ENCODE data around the gene MYO7B.

MYO7B gene

DNA sequence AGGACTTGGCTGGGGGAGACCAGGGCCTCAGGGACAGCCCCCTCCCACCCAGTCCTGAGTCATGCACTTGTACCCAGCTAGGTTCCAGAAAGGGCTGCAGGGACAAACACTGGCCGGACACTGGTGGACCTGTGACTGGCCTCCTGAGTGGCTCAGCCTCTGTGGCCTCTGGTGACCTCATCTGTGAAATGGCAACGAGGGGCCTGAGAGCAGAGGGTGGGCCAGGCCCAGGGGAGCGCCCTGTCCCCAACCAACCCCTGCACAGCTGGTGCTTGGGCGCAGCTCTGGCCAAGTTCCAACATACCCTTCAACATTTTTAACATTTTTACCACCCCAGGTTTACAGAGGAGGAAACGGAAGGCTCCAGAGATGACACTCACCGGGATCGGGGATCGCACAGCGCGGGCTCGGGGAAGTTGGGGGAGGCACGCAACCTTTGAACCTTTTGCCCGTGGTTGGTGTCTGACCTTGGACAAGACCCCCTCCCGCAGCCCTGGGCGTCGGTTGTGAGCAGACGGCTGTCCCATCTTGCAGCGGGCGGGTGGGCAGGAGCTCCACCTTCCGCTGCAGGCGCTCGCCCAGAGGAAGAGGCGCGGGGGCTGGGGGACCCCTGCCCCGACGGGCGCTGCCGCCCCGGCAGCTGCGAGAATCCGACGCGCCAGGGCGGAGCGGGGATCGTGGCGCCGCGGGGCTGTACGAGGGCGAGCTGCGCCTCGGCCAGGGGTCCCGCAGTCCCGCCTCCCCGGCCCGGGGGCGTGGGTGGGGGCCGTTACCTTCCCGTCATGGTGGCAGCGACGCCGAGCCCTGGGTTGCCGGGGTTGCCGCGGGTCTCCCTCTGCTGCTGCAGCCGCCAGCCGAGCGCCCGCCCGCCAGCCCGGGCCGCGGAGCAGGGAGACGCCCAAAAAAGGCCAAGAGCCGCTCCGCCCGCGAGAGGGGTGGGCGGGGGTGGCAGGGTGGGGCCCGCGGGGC is 139.0 kb downstream of the MYO7B start:
- DNase-seq = peak in 1 of 58 donors; percentile 43

DNA sequence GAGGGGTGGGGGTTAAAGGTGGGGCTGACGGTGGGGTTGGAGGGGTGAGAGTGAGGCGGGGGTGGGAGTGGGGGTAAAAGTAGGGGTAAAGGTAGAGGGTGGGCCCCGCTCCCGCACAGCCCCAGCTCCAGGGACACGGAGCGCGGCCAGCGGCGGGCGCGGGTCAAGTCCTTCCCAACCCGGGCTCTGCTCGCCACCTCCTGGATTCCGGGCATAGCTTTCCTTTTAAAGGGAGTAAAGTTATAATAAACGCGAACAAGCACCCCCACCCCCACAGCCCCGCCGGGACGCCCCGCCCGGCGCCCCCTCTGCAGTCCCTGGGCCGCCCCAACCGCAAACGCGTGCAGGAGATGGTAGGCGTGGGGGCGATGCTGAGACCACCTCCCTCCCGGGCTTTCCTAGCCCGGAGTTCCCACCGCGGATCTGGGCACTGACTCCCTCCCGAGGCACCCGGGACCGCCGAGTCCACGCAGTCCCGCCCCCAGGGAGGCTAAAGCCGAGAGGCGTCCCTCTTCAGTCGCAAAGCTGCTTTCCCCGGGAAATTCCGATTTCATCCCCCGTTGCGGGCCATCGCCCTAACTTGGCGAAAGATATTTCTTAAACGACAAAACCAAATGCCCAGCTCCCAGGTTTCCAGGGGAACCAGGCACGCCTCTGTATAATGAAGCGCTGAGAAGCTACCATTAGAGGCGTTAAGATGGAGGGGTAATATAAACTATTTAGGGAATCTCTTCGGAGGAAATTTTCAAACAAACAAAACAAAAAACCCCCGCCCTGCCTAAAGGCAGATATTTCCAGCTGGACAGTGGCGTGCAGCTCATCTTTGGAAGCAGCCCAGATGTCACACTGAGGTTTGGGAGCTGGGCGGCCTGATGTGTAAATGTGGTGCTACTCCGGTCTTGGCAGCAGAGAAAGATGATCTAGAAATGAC is 140.1 kb downstream of the MYO7B start, which contains the start of gene LIMS2:
Gene LIMS2 (minus strand): TSS at position 200 of the 931 bp plus-strand sequence. CDS start 506 bp downstream, outside the sequence.
- peak in 2 of 58 donors; percentile 20 to 29 for DNase-seq

DNA sequence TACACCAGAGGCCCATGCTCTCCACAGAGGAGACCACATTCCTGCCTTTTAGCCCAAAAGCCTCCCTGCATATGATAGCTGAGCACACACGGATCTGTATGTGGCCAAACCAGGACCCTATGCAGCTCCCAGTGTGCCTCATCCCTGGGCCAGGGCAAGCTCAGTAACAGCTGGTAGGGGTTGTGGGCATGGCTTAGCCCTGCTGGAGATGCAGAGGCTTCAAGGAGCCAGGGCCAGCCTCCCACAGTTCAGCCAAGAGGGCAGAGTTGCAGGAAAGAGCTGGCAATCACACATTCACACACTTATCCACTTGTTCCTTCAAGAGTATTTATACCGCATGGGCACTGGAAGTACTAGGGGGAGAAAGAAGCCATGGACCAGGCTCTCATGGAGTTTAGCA is 141.4 kb downstream of the MYO7B start:
- no peak for DNase-seq

DNA sequence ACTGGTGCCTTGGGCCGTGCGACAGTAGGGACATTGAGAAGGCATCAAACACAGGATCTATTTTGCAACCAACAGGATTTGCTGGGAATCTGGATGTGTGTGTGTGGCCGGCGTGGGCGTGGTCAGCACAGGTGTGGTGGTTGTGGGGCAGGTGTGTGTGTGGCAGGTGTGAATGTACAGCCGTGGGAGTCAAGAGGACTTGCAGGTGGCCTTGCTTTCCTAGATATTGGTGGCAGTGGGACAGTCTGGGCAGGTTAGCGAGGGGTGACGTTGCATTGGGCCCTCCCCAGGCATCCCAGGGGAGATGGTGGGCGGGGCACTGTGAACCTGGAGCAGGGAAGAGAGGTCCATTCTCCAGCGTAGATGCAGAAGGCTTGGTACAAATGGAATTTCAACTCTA is 143.0 kb downstream of the MYO7B start:
- DNase-seq = no peak

DNA sequence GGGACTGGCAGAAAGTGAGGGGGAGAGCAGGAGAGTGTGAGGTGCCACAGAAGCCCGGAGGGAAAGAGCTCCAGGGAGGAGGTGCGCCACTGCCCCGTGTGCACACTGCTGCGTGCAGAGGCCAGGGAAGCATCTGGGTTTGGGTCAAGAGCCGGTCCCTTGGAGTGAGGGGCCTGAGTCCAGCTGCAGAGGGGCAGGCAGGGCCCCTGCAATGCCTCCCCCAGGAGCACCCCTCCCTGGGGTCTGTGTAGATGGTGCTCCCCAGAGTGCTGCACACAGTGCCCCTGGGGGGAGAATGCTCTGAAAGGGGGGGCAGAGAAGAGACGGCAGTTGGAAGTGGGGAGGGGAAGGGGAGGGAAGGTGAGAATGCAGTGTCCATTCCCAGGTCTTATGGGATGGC is 143.5 kb downstream of the MYO7B start:
- DNase-seq = no peak

DNA sequence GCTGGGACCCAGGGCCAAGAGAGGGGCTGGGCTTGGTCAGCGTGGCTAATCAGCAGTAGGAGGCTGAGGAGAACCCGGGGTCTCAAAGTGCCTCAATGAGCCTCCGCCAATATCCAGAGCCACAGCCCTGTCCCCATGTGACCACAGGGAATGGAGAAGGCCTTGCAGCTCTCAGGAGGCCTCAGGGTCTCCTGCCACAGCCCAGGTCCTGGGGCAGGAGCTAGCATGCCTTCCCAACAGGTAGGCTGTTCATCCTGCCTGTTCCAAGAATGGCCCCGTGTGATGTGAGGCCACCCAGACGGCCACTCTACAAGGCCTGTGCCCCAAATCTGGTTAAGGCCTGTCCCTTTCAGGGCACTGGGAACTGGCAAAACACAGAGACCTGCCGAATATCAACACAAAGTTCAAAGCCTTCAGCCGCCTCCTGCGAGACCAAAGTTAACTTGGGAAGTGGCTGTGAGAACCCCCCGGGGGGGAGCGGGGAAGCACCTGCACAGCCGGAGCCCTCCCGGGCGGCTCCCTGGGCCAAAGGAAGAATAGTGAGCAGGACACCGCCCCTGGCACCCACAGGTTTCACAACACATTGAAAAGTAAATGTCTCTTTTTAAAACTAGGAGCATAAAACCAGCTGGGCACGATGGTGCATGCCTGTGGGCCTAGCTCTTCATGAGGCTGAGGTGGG is 144.3 kb downstream of the MYO7B start:
- no peak for DNase-seq

DNA sequence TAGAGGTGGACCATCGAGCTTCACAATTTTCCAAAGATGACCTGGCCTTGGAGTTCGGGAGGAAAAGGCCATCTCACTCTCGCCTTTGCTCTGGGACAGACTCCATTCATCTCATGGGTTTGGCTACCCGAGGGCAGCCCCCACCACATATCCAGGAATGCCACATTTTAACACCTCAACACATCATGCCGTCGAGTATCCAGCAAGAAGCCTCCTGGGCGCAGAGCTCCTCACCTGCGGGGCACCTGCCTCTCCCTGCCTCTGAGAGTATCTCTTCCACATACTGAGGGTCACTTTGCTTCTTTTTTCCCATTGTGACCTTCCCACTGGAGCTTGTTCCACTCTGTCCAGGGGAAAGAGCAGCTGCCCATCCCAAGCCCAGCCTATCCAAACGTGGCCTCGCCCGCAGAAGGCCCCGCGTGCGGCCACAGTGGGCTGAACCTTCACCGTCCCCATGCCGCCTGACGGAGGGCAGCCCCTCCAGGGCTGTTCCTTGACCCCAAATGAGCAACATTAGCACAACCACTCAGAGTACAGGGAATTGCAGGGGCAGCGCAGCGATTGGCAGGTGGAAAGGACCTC is 145.3 kb downstream of the MYO7B start:
- DNase-seq = no peak

DNA sequence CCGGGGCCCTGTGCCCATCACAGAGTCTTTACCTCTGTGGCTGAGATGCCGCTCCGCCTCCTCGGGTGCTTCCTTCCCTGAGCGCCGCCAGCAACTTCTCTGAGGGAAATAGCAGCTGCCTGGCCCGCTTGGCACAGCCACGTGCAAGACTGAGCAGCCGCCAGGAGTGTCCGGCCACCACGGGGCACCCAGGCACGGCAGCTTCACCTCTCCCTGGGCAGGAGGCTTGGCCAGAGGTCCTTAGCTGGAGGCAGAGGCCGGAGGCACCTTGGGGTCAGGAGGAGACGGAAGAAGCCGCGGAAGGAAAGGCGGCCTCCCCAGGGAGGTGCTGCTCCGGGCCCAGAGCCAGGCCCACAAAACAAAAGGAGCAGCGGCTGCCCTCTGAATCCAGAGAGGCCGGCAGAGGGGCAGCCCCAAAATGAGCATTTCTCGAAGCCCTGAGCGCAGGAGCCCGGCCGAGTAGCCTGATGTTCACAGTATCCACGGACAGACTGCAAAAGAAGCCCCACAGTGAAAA is 145.9 kb downstream of the MYO7B start:
- peak in 4 of 58 donors; percentile 9 to 30 (median 18) for DNase-seq

DNA sequence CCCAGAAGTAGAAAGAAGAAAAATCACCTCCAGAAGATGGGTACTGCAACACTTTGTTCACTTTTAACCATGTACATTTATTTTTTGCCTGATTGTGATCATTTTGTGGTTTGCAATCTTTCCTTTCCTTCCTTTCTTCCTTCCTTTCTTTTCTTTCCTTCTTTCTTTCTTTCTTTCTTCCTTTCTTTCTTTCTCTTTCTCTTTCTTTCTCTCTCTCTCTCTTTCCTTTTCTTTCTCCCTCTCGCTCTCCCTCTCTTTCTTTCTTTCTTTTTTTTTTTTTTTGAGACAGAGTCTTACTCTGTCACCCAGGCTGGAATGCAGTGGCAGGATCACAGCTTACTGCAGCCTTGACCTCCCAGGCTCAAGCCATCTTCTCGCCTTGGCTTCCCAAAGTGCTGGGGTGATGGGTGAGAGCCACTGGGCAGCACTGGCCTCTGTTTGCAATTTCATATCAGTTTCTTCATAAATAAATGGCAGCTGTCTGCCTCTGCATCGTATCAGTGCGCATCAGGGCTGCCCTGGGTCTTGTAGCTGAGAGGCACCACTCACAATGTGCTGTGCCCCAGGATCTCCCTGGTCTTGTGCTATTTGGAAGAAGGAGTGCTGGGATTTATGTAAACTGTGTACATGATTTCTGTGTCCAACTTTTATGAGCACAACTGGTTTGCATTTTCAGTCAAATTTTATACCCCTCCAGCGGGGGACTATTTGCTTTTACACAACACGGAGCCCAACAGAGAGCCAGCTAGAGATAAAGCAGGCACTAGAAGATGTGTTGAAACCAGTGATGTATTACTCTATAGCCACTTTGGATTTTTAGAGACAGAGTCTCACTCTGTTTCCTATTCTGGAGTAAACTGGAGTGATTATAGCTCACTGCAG is 146.7 kb downstream of the MYO7B start:
- no peak for DNase-seq

DNA sequence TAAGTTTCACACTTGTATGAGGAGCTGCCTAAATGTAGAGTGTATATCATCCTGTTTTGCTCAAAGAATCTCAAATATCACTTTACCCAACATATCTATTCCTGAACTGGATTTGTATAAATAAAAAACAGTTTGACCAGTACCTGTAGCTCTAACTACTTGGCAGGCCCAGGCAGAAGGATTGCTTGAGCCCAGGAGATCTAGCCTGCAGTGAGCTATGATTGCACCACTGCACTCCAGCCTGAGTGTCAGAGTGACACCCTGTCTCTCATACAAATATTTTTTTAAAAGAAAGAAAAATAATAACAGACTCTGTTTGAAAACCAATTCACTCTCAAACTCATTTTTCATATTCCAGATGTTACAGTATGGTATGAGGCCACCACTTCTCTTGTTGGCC is 147.6 kb downstream of the MYO7B start:
- no peak for DNase-seq

DNA sequence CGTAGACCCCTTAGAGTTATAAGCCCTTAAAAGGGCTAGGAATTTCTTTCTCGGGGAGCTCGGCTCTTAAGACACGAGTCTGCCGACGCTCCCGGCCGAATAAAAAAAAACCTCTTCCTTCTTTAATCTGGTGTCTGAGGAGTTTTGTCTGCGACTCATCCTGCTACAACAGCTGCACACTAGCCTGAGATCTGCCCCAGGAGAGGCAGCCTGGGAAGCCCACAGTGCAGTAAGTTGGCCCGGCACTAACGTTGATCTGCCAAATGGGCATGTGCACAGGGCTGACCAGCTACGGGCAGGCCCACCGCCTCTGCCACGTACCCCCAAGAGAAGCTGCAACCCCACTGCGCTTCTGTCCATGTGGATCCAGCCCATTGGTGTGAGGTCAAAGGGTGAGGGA is 148.3 kb downstream of the MYO7B start:
- no peak for DNase-seq

DNA sequence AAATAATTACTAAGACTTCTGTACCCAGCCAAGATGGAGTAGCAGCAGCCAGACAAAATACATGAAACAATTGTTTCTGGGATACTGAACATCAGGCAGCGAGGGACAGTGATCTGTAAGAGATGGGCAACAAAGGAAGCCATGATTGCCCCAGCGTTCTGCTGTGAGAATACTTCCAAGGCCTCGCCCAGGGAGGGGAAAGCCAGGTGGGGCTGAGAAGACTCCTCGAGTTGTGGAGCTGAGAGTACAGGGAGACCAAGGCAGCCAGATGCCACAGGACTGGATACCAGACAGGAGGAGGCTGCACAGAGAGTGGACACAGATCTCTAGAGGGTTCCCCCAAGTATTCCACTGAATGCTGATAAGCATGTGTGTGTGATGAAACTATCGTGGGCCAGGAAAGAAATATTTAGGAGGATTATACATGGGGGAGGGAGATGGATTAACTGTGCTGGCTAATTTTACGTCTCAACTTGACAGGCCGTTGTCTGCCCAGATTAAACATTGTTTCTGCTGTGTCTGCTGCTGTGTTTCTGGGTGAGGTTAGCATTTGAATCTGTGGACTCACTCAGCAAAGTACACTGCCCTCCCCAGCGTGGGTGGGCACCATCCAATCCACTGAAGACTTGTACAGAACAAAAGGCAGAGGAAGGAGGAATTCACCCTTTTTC is 150.1 kb downstream of the MYO7B start:
- no peak for DNase-seq
